HTERT RPE-1 (cell line): ENCODE data around the gene SSMEM1.
"Not testable (repeated sequence)": the region's sequence is repeated elsewhere in the genome, so short reads cannot be mapped to it uniquely, and the experiment has no call there.

Source experiments
- in situ Hi-C: fragments of 300-500 bp; cut with MboI; formaldehyde crosslinking; loops from 4 replicates; pipeline ENCODE4 v1.14.3; 2020; ENCODE audit warnings: low sequenced_read_pairs

The SSMEM1 gene

DNA sequence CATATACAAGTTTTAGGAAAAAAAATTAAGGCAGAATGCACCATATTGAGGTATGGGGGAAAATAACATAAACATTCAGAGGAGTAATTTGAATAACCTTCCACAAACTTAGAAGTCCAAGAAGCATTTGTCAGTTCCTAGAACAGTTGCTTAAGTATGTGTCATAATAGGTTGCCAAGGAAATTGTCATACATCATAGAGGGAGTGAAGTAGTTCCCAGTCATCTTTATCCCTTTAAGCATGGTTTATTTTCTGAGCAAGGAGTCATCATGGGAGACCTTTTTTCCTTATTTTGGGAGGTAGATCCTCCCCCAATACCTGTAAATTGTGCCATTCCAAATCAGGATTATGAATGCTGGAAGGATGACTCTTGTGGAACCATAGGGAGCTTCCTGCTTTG lies at the start of gene SSMEM1:
Gene SSMEM1 (plus strand): TSS at position 219 of the 400 bp plus-strand sequence. CDS start 51 bp downstream, at position 270.
- in situ Hi-C loops, result no loop called here

DNA sequence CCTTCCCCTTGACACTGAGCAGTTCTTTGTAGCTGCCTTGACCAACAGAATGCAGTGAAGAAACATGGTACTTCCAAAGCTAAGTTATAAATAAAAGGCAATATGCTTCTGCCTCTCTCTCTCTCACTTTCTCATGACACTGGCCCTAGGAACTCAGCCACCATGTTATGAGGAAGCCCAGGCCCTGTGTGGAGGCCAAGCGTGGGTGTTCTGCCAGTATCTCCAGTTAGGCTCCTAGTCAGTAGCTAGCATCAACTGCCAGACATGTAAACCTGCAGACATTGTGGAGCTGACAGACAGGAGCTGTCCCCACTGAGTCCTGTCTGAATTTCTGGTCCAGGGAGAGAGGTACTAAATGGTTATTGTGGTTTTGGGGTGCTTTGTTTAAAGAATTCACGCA lies 47.6 kb upstream of the SSMEM1 start:
- in situ Hi-C loops, result no loop called here

DNA sequence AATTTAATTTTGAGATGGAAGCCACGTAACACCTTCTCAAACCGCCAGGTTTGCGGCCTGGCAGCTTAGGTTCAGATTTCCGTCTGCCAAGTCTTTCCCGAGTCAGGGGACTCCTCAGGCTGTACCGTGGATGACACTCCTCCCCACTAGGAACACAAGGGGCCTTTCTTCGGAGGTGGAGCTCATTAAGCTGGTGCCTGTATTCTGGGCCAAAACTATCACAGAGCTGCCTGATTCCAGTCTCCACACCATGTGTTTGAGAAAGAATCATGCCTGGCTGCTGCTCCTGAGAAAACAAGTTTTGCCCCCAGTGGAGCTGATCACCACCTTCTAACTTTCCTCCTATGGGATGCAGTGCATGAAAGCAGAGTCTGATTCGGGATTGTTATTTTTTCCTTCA lies 47.2 kb upstream of the SSMEM1 start:
- in situ Hi-C loops, result no loop called here

GRCh38 chr7:130162196-130162595 lies 45.5 kb upstream of the SSMEM1 start:
- in situ Hi-C loops, result no loop called here

- in situ Hi-C loops, result no loop called here
Measured at GRCh38 chr7:130174237-130174959, 33.3 kb upstream of the SSMEM1 start.

DNA sequence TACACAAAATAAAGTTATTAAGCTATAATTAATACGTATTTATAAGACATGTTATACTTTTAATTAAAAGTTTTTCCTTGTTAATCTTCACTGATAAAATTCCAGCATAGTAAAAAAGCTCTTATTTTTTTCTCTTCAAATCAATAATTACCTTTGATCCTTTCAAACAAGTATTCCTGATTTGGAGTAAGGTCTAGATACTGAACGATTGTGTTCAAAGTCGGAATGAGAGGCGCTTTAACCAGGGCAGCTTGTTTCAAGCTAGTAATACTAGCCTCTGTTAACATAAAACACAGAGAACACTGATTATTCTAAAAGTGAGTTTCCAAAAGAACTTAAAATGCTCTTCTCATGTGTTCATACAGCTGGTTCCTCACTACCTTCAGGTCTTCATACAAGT lies 29.4 kb upstream of the SSMEM1 start:
- in situ Hi-C loops, result no loop called here

- in situ Hi-C loops, result no loop called here
Measured at GRCh38 chr7:130179631-130180030, 28.0 kb upstream of the SSMEM1 start.

DNA sequence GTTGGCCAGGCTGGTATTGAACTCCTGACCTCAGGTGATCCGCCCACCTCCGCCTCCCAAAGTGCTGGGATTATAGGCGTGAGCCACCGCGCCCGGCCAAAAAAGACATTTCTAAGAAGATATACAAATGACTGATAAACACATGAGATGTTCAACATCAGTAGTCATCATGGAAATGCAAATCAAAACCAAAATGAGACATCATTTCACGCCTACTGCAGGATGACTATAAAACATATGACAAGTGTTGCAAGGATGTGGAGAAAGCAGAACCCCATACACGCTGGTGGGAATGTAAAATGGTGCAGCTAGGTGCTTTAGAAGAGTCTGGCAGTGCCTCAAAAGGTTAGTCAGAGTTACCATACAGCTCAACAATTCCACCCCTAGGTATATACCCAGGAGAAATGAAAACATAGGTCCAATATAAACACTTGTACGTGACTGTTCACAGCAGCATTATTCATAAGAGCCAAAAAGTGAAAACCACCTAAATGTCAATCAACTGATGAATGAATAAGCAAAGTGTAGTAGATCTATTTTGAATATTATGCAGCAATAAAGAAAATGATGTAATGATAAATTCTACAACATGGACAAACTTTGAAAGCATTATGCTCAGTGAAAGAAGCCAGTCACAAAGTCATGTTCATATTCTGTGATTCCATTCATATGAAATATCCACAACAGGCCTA lies 26.9 kb upstream of the SSMEM1 start:
- in situ Hi-C loops, result no loop called here

DNA sequence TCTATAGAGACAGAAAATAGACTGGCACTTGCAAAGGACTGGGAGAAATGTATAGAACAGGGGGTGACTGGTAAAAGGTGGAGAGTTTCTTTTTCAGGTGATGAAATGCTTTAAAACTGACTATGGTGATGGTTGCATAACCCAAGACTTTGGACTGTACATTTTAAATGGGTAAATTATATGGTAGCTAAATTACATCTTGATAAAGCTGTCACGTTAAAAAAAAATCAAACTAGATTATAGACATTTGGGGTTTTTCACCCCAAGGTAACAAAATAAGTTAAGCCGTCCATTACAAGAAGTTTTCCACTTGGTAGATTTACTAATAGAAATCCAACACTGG lies 26.4 kb upstream of the SSMEM1 start:
- in situ Hi-C loops, result no loop called here

- in situ Hi-C loops, result no loop called here
Measured at GRCh38 chr7:130182990-130183389, 24.7 kb upstream of the SSMEM1 start.

DNA sequence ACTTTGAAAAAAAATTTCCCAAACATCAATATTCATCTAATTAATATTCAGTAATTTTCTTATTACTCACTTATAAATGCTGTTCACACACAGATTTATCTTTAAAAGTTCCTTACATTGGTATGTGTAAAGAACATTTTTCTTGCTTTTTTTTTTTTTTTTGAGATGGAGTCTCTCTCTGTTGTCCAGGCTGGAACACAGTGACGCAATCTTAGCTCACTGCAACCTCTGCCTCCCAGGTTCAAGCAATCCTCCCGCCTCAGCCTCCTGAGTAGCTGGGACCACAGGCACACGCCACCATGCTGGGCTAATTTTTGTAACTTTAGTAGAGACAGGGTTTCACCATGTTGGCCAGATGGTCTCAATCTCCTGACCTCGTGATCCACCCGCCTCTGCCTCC lies 23.3 kb upstream of the SSMEM1 start:
- in situ Hi-C loops, result not testable (repeated sequence)

DNA sequence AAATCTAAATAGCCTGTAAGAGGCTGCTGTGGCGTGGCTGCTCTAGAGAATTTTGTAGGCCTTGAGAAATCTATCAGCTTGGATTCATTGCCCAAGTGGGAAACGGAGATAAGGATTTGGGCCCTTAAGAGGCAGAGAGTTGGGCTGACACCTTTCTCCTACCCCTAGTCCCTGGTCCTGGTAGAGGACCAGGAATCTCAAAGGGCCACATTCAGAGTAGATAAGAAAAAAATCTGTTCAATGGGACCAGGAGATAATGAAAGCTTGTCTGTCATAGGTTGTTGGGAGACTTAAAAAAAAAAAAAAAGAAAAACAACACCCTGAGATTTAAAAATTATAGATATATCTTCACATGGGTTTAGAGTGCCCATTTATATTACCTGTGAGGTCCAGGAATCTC lies 20.3 kb upstream of the SSMEM1 start:
- in situ Hi-C loops, result no loop called here

GRCh38 chr7:130189343-130189742 lies 18.3 kb upstream of the SSMEM1 start:
- in situ Hi-C loops, result no loop called here

GRCh38 chr7:130191791-130192190 lies 15.9 kb upstream of the SSMEM1 start:
- in situ Hi-C loops, result no loop called here

GRCh38 chr7:130195396-130195795 lies 12.3 kb upstream of the SSMEM1 start:
- in situ Hi-C loops, result no loop called here

DNA sequence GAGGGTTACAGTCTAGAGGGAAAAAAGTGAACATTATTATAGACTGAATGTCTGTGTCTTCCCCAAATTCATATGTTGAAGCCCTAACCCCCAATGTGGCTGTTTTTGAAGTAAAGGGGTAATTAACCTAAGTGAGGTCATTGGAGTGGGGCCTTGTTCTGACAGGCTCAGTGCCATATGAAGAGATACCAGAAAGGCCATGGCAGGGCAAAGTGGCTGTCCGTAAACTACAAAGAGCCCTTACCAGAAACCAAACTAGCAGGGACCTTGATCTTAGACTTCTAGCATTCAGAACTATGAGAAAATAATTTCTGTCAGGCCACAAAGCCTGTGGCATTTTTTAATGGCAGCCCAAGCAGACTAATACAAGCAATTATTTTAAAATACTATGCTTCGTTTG lies 11.2 kb upstream of the SSMEM1 start:
- in situ Hi-C loops, result no loop called here

- in situ Hi-C loops, result no loop called here
Measured at GRCh38 chr7:130197094-130197493, 10.6 kb upstream of the SSMEM1 start.

DNA sequence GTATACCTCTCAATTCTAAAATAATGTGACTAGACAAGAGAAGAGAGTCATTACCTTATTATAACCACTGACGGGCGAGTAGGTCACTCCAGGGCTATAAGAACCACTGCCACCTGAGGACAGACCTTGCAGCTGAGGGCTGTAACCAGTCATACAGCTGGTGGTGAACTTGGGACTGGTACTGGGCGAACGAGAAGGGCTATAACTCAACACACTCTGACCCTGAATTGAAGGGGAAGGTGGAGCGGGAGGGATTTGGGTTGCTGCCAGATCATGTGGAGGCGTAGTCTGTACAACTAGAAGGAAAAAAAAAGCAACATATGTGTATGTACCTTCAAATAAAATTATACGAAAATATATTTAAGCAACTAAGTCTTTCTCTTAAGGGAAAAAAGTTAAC lies 5.9 kb upstream of the SSMEM1 start:
- in situ Hi-C loops, result no loop called here

DNA sequence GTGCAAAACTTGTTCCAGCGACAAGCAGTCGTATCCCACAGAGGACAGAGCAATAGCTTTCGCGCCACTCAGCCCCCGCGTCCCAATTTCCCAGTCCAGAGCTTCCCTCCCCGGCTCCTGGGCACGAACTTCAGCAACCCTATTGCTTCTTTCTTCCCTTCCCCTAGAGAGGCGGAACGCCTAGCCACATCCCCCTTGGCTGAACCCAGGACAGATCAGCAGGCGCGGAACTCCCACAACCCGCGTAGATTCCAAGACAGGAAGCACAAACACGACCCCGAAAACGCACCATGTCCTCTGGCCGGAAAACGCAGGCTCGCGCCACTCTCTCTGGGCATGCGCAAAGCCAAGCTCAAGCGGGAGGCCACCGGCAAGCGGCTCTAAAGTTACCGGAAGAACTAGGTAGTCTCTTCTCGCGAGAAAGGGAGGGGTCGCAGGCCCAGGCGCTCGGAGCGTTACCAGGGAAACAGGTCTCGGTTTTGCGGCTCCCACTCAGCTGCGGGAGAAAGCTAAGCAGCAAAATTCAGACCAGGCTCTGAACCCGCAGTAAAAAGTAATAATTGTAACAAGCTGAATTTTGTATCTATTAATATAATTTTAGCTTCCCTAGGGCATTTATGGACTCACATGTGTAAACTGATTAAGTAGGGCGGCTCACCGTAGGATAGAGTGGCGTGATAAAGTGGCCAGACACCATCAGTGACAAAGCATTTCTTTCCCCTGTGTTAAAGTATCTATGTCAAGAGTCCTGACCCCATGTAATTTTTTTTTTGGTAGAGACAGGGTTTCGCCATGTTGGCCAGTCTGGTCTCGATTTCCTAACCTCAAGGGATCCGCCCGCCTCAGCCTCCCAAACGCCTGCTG lies 2.3 kb upstream of the SSMEM1 start, which contains the start of gene TMEM209:
Gene TMEM209 (minus strand): TSS at position 323 of the 864 bp plus-strand sequence. CDS start 31 bp downstream, at position 292.
- in situ Hi-C loops, result no loop called here

DNA sequence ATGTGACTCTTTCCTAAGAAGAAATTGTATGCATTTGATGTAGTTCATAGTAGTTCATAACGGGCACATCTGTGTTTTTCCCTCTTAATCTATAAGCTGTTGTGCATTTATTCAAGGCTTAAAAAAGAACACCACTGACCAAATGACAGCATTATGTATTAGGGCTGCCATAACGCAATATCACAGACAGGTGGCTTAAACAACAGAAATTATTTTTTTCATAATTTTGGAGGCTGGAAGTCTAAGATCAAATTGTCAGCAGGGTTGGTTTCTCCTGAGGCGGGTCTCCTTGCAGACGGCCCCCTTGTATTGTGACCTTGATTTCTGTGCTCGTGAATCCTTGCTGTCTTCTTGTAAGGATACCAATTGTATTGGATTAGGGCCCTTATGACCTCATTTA lies 627 bp upstream of the SSMEM1 start:
- in situ Hi-C loops, result no loop called here

GRCh38 chr7:130208516-130208915 lies 856 bp downstream of the SSMEM1 start:
- in situ Hi-C loops, result no loop called here
